ENCODE measurements around the gene MCL1. TPM values are rescaled to one million over a fixed set of nuclear protein-coding genes. Genes with fewer than 3 reads are reported as not detected.

The MCL1 gene
- total and polyA plus RNA-seq, 10 of the 15 experiments (the other 5 are each of a cell fraction or from before 2014, with no cell fraction given) = 18.1 to 148 (median 86.4) TPM

DNA sequence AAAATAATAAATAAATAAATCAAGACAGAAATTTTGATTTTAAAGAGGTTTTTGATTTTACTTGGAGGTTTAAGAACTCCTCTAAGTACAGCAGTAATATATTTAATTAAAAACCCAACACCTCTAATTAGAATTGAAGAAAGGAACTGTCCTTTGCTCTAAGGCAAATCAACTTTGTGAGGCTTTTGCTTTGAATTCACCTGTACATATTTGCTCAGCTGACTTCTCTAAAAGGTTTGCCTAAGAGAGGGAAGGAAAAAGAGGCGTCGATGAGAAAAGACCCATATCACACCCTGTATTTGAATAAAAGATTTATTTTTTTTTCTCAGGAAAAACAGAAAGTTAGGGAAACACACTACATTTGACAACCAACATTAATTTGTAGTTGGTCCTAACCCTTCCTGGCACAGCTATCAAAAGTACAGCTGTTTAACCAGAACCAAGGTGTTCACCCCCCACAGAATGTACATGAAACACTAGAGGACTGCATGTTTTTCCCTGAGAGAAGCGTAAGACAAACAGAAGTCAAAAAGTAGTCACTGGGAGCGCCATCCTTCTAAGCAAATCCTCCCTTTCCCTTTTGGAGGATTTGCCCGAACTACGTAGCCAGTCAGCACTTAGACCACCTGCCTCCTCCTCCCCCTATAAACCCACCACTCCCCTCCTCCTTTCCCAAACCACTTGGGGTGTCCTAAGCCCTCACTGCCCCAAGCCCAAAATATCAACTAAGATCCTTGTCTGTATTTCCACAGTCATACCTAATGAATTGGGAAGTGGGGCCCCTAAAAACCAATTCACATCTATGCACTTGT, 4.9 kb downstream of the MCL1 start:
- peaks cover 9 to 14% of the 10 kb centered on the region in 2 experiments for H3K36me3 ChIP-seq (ENCODE audit: control insufficient read depth in 2 of 2, insufficient read depth in 2 of 2, low read length in 1 of 2)
- ChIA-PET POLR2A (interaction anchor here (0.6 to 10.5 kb wide), 4 partner anchors 9 to 109 kb away, joined by 4 to 324 read pairs (median 14); no protein-coding TSS in a partner anchor), RAD21 (ENCODE audit: unreplicated experiment) (interaction anchor here (0.6 to 14.4 kb wide), 5 partner anchors 9 to 422 kb away, joined by 3 to 387 read pairs (median 4); partner anchors contain the start of gene ENSA), CTCF (interaction anchor here (3.8 to 16.3 kb wide), 2 partner anchors 11 to 46 kb away, joined by 28 to 289 read pairs; no protein-coding TSS in a partner anchor), SMC1A (ENCODE audit: uncharacterized antibody, unreplicated experiment) (interaction anchor here (1.0 to 13.6 kb wide), 4 partner anchors 11 to 48 kb away, joined by 3 to 388 read pairs (median 17); no protein-coding TSS in a partner anchor)
- H3K4me3 ChIP-seq = peak overlapping the region; percentile 85
- H3K27ac ChIP-seq (ENCODE audit: control insufficient read depth, insufficient read depth) = peak overlapping the region; percentile 96
- ATAC-seq (no peak), DNase-seq (ENCODE audit: low read depth, low spot score) (no peak), FAIRE-seq (no peak)
- H3K79me2 ChIP-seq (ENCODE audit: control insufficient read depth, insufficient read depth, low read length) = peaks cover 98% of the 10 kb centered on the region
- H3K4me1 ChIP-seq (ENCODE audit: control insufficient read depth, insufficient read depth, low read length) = peaks cover 29% of the 10 kb centered on the region
- H2AFZ ChIP-seq (ENCODE audit: control insufficient read depth, low read depth, low read length) = no peak overlapping the region
- peak overlapping the region; percentile 48 for H3K4me2 ChIP-seq (ENCODE audit: control insufficient read depth, insufficient read depth)
- in situ Hi-C loops (cut with MboI) = no loop called here
- peaks cover 12% of the 10 kb centered on the region for H4K20me1 ChIP-seq (ENCODE audit: control insufficient read depth, insufficient read depth)
- H3K9ac ChIP-seq (ENCODE audit: control insufficient read depth, insufficient read depth, low read length) = peak overlapping the region; percentile 93
- H3K9me3 ChIP-seq (replicated peaks; ENCODE audit: control insufficient read depth, insufficient read depth, low read length) = no peaks in the 10 kb centered on the region
- intact Hi-C loops (cut with micrococcal nuclease; ENCODE audit: unreplicated experiment) = loop anchor here (1.0 kb wide), 1 partner anchor 11 kb away; no protein-coding TSS in a partner anchor
- BruUV-seq (replicated peaks) = no TSS peak
- WGBS (ENCODE audit: insufficient coverage, insufficient replicate concordance, low lambda C conversion rate, missing lambda C conversion rate) = 0% methylated on average over 5 of the region's 6 CpGs
- H3K27me3 ChIP-seq (replicated peaks in 1 of 2; ENCODE audit: control insufficient read depth in 2 of 2, insufficient read depth in 2 of 2, low read length in 1 of 2) = no peaks in the 10 kb centered on the region
- TF ChIP-seq IKZF1 (conservative IDR thresholded peaks at IDR 0.05) = no peak
- no peak for TF ChIP-seq NBN (IDR thresholded peaks at IDR 0.05)
- TF ChIP-seq EGR1 (IDR thresholded peaks at IDR 0.05; ENCODE audit: borderline replicate concordance in 1 of 2, low read depth in 2 of 2, low read length in 2 of 2) = no peak
- TF ChIP-seq BMI1 (IDR thresholded peaks at IDR 0.05; ENCODE audit: borderline replicate concordance) = peak; percentile 19; the same call in 1 of the 2 replicates
- no peak for TF ChIP-seq RCOR1 (conservative IDR thresholded peaks at IDR 0.05; ENCODE audit: low read depth, low read length)
- TF ChIP-seq ZNF207 (IDR thresholded peaks at IDR 0.05; ENCODE audit: borderline replicate concordance) = no peak
- peak; percentile 57 for TF ChIP-seq BACH1 (IDR thresholded peaks at IDR 0.05; ENCODE audit: borderline replicate concordance)
- no peak for TF ChIP-seq CUX1 (IDR thresholded peaks at IDR 0.05; ENCODE audit: insufficient replicate concordance, low read depth, low read length)
- TF ChIP-seq CREB1 (IDR thresholded peaks at IDR 0.05; ENCODE audit: low read depth) = no peak
- no peak for TF ChIP-seq SIN3A (IDR thresholded peaks at IDR 0.05; ENCODE audit: low read depth, low read length)
- no peak for TF ChIP-seq HDAC2 (IDR thresholded peaks at IDR 0.05)
- TF ChIP-seq, protein P1, sequence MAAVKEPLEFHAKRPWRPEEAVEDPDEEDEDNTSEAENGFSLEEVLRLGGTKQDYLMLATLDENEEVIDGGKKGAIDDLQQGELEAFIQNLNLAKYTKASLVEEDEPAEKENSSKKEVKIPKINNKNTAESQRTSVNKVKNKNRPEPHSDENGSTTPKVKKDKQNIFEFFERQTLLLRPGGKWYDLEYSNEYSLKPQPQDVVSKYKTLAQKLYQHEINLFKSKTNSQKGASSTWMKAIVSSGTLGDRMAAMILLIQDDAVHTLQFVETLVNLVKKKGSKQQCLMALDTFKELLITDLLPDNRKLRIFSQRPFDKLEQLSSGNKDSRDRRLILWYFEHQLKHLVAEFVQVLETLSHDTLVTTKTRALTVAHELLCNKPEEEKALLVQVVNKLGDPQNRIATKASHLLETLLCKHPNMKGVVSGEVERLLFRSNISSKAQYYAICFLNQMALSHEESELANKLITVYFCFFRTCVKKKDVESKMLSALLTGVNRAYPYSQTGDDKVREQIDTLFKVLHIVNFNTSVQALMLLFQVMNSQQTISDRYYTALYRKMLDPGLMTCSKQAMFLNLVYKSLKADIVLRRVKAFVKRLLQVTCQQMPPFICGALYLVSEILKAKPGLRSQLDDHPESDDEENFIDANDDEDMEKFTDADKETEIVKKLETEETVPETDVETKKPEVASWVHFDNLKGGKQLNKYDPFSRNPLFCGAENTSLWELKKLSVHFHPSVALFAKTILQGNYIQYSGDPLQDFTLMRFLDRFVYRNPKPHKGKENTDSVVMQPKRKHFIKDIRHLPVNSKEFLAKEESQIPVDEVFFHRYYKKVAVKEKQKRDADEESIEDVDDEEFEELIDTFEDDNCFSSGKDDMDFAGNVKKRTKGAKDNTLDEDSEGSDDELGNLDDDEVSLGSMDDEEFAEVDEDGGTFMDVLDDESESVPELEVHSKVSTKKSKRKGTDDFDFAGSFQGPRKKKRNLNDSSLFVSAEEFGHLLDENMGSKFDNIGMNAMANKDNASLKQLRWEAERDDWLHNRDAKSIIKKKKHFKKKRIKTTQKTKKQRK (IDR thresholded peaks at IDR 0.05; ENCODE audit: low read depth, low read length) = no peak
- TF ChIP-seq NR2F1 (conservative IDR thresholded peaks at IDR 0.05) = no peak
